ENCODE results near the gene DAZAP1. TPM values are rescaled to one million over a fixed set of nuclear protein-coding genes. Genes with fewer than 3 reads are reported as not detected.
"Not testable (repeated sequence)": the region's sequence is repeated elsewhere in the genome, so short reads cannot be mapped to it uniquely, and the experiment has no call there.

DAZAP1 gene
- total RNA-seq, 1 experiment from 2014 or later: 110 TPM

DNA sequence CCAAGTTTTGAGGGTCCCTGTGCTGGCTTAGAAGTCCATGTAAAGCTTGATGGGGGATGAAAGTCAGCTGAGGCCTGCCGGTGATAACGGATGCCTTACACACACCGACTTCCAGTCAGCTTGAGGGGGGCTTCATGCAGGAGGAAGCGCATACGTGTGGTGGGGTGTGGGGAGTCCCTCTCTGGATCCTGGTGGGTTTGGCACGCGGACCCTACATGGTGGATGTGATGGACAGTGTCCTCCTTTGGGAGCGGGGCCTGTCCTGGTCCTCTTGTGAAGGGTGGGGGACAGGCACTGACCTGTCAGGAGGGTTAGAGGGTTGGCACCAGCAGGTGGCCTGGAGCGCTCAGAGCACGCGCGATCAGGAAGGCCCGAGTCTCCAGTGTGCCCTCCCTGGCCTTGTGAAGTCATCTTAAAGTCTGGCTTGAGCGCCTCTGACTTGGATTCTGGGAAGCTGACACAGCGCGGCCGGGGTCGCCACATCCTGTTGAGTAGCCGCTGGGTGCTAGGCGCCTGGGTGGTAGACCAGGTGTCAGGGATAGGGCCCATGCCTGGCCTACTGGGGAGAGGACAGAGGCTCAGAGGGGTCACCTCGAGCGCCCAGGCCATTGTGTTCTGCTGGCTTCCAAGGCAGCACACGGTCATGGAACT lies 2.9 kb downstream of the DAZAP1 start:
- peak; percentile 48 for DNase-seq (ENCODE audit: low spot score)

DNA sequence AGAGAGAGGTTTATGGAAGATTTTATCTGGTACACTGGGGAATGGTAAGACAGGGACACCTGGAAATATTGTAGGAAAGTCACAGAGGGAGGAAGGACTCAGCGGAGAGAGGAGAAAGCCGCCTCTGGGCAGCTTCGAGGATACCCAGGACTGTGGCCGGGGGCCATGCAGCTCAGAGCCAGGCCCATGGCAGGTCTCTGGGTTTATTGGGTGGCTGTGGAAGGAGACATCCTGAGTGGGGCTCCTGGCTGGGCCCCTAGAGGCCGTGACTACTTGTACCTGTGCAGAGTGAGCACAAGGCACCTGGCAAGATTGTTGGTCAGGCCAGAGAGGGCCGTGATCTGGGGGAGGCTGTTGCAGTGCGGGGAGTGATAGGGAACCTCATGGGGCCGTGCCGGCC lies 3.4 kb downstream of the DAZAP1 start:
- DNase-seq (ENCODE audit: low spot score): no peak

DNA sequence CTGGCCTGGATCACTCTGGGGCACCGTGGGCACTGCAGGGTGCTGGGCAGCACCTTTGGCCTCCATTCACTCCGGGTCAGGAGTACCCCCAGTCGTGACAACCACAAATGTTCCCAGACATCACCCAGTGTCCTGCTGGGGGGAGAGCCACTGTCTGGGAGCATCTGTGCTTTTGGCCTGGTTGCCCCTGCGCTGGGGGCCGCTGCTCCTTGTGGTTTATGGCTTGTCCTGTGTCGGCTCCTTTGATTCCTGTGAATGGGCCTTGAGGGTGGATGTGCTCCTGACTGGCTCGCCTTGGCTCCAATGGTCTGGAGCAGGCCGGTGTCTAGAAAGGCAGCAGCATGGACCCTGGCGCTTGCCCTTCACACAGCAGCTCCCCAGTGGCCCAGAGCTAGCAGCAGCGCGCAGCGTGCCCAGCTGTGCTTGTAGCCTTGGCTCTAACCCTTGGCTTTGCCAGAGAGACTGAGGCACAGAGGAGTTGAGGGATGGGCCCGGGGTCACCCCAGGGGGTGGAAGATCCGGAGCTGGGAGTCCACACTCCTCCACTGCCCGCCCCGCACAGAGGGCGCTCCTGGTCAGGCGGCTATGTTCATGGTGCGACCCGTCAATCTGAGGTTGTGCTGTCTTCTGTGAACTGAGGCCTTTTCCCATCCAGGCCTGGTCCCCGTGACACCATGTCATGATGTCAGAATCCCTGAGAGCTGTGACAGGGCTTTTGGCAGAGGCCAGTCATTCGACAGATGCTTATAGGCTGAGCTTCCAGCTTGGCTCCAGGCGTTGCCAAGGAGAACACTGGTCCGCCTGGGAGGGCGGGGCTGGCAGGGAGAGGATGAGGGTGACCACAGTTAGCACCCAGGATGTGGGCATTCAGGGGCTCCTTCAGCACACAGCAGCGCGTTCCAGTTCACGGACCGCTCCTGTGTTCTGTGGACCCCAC lies 4.1 kb downstream of the DAZAP1 start:
- peak; percentile 82 for DNase-seq (ENCODE audit: low spot score)

DNA sequence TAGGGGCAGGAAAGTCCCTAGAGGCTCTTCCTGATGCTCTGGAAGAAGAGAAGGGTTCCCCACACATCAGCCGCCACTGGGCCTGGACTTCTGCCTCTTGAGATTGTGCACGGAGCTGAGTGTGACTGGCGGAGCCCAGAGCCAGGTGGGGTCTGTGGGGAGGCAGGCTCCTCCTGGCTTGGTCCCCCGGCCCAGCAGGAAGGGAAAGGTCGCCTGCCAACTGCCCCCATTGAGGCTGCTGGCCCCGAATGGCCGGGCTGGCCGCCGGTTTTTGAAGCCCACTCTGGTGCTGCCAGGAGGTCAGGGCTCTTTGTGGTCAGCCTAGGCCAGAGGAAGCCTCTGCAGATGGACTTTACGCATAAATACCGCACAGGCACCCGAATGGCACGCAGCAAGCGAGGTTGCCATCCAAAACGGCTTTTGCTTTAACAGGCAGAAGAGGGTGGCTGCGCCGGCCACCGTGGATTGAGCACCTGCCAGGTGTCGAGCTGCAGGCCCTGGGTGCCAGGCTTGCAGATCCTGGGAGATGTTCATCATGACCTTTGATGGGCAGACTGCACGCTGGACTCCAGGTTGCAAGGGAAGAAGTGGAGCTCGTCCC lies 5.0 kb downstream of the DAZAP1 start:
- DNase-seq (ENCODE audit: low spot score): no peak

DNA sequence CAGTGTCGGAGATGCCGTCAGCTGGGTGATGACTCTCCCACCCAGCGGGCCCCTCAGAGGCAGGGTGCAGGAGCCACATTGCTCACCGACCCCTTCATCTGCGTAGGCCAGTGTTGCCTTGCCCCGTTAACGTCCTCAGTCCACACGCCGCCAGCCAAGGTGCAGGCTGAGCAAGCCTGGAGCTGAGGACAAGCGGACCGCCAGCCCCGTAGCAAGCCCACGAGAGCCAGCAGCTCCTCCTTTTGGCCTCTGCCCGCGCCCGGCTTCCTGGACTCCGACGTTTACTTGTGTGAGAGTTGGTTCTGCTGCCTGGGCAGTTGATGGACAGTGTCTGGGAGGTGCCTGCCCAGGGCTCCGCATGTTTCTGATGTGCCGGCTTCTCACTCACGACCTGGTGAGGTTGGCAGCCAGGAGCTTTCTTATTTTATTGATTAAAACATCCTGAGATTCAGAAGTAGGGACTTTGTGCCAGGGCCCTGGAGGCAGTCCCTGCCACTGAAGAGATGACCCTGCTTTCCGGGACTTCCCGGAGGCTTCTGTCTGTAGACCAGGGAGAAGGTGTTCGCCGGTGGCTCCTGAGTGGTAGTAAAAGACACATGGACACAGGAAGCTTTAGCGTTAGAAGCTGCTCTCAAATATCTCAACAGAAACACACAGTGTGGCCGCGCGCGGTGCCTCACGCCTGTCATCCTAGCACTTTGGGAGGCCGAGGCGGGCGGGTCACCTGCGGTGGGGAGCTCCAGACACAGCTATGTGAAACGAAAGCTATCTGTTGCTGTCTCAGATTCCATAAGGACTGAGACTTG lies 5.8 kb downstream of the DAZAP1 start:
- DNase-seq (ENCODE audit: low spot score): no peak

DNA sequence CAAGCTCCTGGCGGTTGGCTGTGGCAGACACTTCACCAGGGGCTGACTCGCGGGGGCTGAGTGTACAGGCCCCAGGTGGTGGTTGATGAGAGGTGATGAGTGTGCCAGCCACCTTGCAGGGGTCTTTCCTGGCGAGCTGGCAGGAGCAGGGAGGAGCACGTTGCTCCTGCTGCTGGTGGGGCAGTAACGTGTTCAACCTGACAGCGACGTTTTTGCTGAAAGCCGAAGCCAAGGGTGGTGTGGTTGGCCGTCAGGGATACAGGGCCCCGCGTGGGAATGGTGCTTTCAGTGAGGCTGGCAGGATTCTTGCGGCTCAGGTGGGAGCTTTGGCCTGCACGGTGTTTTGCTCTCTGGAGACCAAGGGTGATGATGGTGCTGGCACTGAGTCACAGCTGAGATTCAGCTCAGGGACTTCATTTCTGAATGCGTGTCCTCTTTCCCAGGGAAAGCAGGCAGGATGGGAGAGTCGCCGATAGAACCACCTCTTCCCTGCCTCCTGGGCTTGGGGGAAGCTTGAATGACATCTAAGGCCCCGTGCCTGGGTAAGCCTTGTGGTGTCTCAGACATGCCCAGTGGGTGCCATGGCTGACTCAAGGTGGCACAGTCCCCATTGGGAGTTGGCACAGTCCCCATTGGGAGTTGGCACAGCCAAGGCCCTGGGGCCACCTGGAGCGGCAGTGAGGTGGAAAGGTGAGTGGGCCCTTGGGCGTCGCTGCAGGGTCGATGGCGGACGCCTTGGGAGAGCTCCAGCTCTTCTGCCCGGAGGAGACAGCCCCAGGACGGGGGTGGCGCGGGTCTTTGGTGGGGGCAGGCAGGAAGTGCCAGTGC lies 8.8 kb downstream of the DAZAP1 start:
- no peak for DNase-seq (ENCODE audit: low spot score)

DNA sequence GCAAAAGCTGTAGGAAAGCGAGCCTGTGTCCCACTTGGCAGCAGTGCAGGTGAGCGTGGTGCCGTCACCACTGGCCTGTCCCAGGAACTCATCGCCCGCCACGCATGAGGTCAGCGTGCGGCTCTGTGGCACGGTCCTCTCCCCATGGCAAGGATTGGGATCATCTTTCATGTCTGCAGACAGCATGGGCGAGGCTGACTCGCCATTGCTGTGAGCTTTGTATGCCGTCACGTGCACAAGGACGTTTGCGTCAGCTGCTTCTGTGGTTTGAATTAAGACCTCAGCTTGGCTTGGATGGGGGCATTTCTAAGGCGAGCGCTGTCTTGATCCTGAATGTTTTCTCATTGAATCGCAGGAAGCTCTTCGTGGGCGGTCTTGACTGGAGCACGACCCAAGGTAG lies 9.8 kb downstream of the DAZAP1 start:
- DNase-seq (ENCODE audit: low spot score): no peak

DNA sequence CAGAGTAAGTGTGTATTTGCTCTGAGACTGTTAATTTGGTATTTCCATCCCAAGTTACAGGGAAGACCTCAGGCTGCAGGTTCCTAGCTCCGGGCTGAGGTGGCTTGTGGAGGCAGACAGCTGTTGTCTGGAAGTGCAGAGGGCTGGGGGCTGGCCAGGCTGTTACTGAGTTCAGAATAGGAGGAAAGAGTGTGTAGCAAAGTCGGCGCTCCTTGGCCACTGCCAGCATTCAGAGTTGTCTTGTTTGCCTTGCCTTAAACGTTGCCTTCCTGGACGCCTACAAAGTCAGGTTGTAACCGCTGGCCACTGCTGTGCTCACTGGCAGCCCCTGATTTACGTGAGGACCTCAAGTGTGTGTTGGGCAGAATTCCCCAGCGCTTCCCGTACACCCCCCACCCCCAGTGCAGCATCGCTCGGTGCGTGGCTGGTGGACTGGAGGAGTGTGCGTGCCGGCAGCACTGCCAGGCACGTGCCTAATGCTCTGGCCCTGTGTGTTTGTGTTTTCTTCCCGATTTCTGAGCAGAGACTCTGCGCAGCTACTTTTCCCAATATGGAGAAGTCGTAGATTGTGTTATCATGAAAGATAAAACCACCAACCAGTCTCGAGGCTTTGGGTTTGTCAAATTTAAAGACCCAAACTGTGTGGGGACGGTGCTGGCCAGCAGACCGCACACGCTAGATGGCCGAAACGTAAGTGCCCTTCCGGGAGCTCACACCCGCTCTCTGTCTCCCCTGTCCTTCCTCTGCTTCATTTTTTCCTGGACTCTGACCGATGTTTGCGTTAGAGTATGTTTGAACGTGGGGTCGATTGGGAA lies 10.5 kb downstream of the DAZAP1 start:
- DNase-seq (ENCODE audit: low spot score): no peak

GRCh38 chr19:1418496-1418775 lies 11.1 kb downstream of the DAZAP1 start:
- no peak for DNase-seq (ENCODE audit: low spot score)

GRCh38 chr19:1418951-1419738 lies 11.8 kb downstream of the DAZAP1 start:
- no peak for DNase-seq (ENCODE audit: low spot score)

DNA sequence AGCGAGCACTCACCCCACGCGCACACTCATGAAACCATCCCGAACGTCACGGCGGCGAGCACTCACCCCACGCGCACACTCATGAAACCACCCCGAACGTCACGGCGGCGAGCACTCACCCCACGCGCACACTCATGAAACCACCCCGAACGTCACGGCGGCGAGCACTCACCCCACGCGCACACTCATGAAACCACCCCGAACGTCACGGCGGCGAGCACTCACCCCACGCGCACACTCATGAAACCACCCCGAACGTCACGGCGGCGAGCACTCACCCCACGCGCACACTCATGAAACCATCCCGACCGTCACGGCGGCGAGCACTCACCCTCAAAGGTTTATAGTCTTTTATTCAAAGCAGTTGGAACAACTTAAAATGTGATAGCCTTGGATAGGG lies 12.7 kb downstream of the DAZAP1 start:
- not testable (repeated sequence) for DNase-seq (ENCODE audit: low spot score)

DNA sequence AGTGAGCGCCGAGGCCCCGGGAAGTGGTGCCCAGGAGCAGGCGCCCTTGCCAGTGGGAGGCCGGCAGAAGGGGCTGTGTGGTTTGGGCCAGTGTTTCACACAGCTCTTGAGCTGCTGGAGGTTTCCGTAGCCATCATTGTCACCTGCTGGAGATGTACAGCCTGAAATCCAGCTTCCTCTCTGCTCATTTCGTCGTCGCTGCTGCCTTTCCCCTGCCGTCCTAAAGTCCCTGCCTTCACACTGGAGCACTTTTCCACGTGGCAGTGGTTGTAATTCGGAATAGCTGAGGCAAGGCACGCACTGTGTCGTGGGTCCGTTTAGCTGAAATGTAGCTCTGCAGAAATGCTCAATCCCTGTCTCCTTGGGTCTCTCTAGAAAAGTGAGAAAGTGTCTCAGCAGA lies 13.2 kb downstream of the DAZAP1 start:
- no peak for DNase-seq (ENCODE audit: low spot score)

- no peak for DNase-seq (ENCODE audit: low spot score)
Measured at GRCh38 chr19:1421218-1421957, 14.0 kb downstream of the DAZAP1 start.

DNA sequence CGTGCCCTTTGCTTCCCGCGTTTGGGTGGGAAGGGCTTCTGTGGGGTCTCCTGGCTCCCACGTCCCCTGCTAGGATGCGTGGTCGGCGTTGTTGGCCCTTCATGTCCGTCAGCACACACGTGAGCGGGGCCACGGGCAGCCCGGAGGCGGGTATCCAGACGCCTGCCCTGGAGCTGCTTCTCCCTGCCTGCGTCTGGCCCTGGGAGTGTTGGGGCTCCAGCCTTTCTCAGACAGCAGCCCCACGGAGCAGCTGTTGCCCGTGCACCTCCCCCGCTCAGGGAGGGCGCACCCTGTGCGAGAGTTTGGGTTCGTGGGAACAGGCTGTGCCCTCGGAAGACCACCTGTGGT lies 14.5 kb downstream of the DAZAP1 start:
- DNase-seq (ENCODE audit: low spot score): no peak

DNA sequence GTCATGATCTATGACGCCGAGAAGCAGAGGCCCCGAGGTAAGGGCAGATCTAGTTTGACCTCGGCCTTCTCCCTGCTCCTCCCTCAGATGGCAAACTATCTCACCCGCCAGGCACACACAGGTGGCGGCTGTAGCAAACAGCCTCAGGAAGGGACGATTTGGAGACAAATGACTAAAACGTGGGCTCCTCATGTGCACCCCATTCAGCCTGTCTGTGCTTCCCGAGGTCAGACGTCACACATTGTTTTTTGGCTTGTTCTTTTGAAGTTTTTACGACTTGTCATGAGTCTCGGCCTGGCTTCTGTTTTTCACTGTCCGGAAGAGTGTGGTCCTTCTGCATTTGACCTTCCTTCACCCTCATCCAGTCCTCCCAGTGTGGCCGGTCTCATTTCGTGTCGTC lies 15.0 kb downstream of the DAZAP1 start:
- DNase-seq (ENCODE audit: low spot score): no peak

- DNase-seq (ENCODE audit: low spot score): no peak
Measured at GRCh38 chr19:1422943-1423342, 15.6 kb downstream of the DAZAP1 start.

DNA sequence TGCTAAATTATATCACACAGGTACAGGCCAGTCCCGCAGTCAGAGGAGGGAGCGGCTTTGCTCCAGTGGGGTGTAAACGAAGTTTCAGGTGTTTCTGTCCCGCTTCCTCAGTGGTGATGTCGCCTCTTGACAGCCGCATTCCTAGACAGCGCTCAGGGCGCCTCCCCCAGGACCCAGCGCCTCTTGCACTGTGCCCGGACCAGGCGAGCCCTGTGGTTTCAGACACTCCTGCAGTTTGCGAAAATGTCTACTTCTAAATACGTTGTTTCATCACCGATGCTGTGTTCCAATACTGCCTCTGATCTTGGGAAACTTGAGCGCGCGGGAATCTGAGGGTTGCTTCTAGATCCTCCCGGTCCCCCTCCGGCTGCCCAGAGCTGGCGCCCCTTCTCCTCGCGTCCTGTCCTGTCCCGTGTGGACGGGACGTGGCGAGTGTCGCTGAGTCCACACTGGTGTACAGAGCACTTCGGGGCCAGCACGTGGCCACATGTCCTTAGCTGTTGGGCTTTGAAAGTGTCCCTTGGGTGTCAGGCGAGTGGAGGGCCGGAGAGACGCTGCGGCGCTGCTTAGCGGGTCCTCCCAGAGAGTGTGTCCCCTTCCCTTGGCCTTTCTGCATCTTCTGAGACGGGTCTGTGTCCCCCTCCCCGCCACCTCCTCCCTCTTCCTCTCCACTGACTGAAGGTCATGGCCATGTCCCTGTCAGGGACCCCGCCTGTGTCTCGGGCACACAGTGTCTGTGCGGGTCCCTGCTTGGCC lies 16.2 kb downstream of the DAZAP1 start:
- DNase-seq (ENCODE audit: low spot score): no peak

Measured in A172 (cell line).